HG02973 (cell line): ENCODE measurements around the gene ANKS6.
A peak's percentile ranks its signal among the peaks of the same experiment; 100 is the strongest.

ENCODE experiments used
- ATAC-seq: cut with Tn5 transposase; IDR thresholded peaks from one replicate; pipeline ENCODE4 v1.9.1; 2021; ENCODE audit warnings: moderate library complexity; ENCODE audit not compliant: unreplicated experiment

Gene ANKS6

DNA sequence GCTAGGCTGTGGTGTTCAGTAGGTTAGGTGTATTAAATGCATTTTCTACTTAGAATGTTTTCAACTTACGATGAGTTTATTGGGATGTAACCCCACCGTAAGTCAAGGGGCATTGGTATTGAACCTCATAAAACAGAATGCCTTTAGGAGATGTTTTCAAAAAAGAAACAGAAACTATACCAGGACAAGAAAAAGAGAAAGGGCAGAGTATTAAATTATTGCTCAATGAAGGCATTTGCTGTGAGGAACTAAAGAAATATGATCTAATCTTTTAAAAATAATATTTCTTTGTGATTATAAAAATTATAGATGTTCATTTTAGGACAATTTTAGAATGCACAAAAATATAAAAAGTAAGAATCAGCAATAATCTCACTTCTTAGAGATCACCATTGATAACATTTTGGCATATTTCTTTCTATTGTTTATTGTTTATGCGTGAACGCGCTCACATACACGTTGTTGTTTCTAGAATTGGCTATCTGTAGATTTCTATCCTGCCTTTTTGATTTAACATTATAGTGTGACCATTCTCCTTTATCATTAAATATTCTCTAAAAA, 19.1 kb upstream of the ANKS6 start:
- ATAC-seq, result no peak

DNA sequence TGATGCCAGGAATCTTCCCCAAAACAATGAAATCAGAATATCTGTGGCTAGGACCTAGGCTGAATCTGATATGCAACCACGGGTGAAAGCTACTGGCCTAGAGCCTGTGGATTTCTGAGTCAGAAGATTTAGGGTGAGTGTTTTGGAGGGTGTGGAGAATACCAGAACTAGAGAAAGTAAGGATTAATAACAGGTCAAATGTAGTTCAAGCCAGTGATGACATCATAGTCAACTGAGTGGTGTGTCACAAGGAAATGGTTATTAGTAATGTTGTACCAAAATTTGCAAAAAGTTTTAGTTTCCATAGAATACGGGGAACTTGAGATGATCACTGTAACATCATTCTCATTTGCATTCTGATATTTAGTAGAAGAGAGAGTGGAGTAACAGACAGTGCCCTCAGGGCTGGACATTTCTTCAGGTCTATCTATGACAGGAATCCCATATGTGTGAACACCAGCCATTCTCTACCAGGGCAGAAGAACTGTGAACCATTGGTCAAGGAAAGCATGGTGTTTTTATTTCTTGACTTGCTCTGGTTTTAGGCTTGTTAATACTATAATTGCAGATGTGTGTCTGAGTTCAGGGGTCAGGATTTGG, 14.8 kb upstream of the ANKS6 start:
- no peak for ATAC-seq

- ATAC-seq, result no peak
Measured at GRCh38 chr9:98810102-98810842, 13.9 kb upstream of the ANKS6 start.

DNA sequence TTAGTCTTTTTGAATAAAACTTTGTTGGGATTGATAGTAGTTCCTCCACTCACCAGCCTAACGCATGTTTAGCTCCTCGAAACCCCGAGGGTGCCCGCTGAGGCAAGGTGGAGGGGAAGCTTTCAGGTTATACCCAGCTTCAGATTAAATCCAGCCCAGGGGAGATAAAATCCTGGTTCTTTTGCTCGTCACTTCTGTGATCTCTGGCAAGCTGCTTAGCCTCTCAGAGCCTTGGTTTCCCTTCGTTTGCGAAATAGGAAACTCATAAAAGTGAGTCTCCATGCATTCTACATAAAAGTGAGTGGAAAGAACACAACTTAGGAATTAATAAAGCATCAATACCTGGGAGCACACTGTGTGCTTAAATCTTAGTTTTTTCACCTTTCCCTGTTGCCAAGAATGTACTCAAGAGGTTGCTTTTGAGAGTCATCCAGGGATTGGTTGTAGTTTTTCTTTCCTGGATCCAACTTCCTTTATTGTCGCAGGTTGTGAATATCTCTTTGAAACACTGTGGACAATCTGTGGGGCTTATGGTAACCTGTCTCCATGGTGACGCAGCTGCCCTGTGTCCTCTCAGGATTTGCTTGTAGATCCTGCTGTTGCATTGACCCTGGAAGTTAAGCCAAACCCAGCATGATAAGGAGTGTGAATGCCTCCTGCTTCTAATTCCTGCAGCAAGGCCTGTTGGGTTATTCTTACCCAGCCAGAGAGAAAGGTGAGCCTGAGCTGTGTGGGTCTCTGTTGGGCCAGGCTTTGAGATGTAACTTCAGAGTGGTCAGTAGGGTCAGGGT, 13.2 kb upstream of the ANKS6 start:
- no peak for ATAC-seq

DNA sequence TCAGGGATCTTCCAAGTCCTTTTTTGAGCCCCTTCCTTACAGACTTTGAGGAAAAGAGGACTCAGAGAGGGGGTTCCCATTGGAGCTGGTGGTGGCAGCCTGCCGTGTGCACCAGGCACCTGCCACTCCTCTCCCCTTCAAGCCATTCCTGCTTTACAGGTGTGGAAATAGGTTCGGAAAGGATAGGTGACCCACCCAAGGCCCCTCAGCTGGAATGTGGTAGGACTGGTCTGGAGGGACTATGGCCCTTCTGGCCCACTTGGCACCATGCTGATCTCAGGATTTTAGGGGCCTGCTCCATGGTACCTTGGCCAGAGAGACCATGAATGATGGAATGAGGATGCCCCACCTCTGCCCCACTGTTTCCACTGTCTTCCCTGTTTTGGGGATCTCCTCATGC, 12.5 kb upstream of the ANKS6 start:
- ATAC-seq, result no peak

GRCh38 chr9:98808411-98808815, 12.1 kb upstream of the ANKS6 start:
- ATAC-seq, result no peak

DNA sequence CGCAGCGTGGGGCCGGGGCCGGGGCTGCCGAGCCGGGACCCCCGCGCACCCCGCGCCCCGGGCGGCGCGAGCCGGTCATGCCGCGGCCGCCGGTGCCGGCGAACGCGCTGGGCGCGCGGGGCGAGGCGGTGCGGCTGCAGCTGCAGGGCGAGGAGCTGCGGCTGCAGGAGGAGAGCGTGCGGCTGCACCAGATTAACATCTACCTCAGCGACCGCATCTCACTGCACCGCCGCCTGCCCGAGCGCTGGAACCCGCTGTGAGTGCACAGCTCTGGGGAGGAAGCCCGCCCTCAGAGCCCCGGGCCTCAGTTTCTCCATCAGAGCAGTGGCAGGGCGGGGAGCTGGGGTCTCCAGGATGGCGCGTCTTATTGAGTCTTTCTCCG, 11.4 kb upstream of the ANKS6 start:
- ATAC-seq, result no peak

DNA sequence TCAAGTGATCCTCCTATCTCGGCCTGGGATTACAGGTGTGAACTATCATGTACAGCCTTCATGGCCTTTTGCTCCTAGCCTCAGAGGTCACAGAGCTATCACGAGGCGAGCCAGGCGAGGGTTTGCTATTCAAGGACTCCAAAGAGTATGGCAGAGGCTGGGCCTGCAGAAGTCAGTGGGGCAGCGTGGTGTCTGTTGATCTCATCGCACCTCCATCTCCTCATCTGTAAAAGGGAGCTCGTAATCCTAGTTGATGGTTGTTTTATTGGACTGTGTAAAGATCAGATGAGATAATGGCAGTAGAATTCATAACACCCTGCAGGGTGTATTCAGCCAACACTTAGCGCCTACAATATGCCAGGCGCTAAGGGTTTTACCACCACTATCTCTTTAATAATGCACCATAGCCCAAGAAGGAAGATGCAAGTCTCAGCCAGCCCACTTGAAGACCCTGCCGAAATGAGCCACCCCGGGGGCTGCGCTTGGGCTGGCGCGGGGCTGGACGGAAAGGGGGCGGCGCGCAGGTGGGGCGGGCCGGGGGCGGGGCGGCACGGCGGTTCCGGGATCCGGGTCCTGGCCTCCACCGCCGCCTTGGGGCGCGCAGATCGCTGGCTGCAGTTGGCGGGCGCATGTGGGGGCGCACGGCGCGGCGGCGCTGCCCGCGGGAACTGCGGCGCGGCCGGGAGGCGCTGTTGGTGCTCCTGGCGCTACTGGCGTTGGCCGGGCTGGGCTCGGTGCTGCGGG, 10.9 kb upstream of the ANKS6 start, which contains the start of gene GALNT12:
GALNT12 (plus strand) TSS at position 601 of the 744 bp plus-strand sequence; CDS start at position 630, 29 bp downstream.
- no peak for ATAC-seq

GRCh38 chr9:98806394-98807035, 10.2 kb upstream of the ANKS6 start:
- ATAC-seq, result no peak

- no peak for ATAC-seq
Measured at GRCh38 chr9:98805506-98806272, 9.3 kb upstream of the ANKS6 start.

DNA sequence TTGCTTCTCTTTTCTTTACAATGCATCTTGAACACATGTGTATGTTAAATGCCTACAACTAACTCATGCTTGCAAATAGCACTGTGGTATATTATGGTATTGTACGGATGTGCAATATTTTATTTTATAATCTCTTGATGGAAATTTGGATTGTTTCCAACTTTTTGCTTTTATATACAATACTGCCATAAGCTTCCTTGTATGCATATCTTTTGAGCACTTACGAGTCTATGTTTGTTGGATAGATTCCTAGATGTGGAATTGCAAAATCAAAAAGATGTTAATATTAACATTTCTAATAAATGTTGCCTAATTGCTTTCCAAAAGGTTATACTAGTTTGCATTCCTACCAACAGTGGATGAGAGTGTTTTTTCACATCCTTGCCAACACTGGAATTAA, 7.7 kb upstream of the ANKS6 start:
- ATAC-seq, result no peak

GRCh38 chr9:98801969-98802371, 5.6 kb upstream of the ANKS6 start:
- no peak for ATAC-seq

- ATAC-seq, result no peak
Measured at GRCh38 chr9:98801561-98801960, 5.2 kb upstream of the ANKS6 start.

DNA sequence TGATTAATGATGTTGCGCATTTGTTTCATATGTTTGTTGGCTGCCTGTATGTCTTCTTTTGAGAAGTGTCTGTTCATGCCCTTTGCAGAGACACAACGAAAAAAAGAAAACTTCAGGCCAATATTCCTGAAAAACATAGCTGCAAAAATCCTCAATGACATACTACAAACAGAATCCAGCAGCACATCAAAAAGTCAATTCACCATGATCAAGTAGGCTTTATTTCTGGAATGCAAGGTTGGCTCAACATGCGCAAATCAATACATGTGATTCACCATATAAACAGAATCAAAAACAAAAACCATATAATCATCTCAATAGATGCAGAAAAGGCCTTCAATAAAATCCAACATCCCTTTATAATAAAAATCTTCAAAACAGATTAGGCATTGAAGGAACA, 1.9 kb upstream of the ANKS6 start:
- no peak for ATAC-seq

DNA sequence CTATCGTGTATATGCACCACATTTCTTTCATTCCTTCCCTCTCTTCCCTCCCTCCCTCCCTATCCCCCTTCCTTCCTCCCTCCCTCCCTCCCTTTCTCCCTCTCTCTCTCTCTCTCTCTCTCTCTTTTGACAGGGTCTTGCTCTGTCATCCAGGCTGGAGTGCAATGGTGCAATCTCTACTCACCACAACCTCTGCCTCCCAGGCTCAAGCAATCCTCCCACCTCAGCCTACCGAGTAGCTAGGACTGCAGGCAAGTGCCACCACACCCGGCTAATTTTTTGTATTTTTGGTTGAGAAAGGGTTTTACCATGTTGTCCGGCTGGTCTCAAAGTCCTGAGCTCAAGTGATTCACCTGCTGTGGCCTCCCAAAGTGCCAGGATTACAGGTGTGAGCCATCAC, 1.1 kb upstream of the ANKS6 start:
- ATAC-seq, result no peak

- peak; percentile 27 for ATAC-seq
Measured at GRCh38 chr9:98795970-98796363, 388 bp downstream of the ANKS6 start.

DNA sequence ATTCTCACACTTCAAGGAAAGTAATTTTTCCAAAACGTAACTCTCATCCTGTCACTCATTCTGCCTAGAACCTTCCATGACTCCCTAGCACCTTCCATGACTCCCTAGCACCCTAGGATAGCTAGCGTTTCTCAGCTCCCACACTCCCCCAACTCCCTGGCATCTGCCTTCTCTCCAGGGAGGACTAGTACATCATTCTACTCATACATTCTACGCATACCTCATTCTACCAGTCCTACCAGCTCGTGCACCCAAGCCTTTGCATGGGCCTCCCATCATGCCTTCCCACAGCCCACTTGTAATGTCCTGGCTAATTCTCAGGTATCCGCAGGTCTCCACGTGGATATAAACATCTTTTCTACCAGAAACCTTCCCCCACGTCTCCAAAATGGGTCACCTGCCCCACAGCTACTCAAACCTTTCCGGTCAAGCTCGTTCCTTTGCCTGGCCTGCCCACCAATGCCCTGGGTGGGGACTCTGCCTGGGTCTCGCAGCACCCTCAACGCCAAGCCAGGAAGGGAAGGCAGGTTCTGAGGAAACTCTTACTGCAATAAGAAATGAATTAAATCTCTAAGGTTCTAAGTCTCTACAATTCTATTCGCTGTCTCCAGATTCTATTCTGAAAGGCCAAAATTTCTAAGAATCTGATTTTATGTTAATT, 930 bp downstream of the ANKS6 start:
- ATAC-seq, result no peak

DNA sequence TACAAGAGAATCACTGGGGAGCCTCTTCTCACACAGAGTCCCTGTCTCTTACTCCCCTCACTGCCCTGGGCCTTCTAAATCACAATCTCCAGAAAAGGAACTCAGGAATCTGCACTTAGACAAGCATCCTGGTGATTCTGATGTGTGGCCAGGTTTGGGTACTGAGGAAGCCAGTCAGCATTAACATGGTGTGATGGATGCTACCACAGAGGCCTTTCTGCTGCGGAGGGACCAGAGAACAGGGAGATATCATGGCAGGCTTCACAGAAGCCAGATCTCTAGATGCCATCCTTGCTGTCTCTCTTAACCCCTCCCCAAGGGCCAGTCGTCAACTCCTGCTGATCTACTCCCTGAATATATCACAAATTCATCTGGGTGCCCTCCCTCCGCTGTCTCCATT, 1.6 kb downstream of the ANKS6 start:
- no peak for ATAC-seq

DNA sequence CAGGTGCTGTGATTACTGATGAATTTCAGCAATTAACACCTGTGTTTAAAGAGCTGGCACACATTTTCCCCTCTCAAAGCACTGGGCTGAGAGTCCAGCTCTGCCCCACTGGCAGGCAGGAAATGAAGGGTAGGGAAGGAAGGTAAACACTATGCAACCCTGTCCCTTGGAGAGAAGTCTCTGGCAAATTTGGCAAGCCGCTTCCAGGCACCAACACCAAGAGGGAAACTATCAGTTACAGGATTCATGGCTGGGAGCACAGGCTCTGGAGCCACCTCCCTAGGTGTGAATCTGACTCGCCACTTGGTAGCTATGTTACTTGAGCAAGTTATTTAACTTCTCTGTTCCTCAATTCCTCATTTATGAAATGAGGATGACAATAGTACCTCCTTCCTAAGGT, 3.3 kb downstream of the ANKS6 start:
- no peak for ATAC-seq
